Caco-2 (cell line): ENCODE results near the gene DNLZ. TPM values are rescaled to one million over a fixed set of nuclear protein-coding genes. Genes with fewer than 3 reads are reported as not detected.

ENCODE experiments used
- BruUV-seq: library from RNA; stranded (reverse); fragments of 400-500 nt; replicated peaks from 2 replicates; lab custom pipeline; 2021; lab: Mats Ljungman, UMichigan
- CTCF ChIA-PET: fragments of 300-600 bp; sonication (Branson Sonifier 250); formaldehyde crosslinking; loops from one replicate; lab custom pipeline; 2022; ENCODE audit warnings: antibody characterized with exemption; lab: Charles Lee
- POLR2A ChIA-PET: fragments of 300-600 bp; sonication (Branson Sonifier 250); formaldehyde crosslinking; loops from one replicate; lab custom pipeline; 2022; ENCODE audit warnings: antibody characterized with exemption; lab: Charles Lee
- DNase-seq, 2 experiments: peaks; one replicate each; pipeline versions ENCODE4 v3.0.0 to v3.0.0-alpha.2; 2020 to 2022
- H3K27me3 ChIP-seq: replicated peaks from 2 replicates; pipeline ENCODE4 v1.6.0; 2011; ENCODE audit warnings: low read length; ENCODE audit not compliant: control insufficient read depth, insufficient read depth
- H3K36me3 ChIP-seq: 2 replicates; pipeline ENCODE4 v1.5.1; 2011; ENCODE audit warnings: low read length; ENCODE audit not compliant: control insufficient read depth, insufficient read depth
- H3K4me1 ChIP-seq: fragments of 250-450 bp; sonication (Bioruptor Pico); 2 replicates; pipeline ENCODE4 v1.5.1; 2020; ENCODE audit warnings: mild to moderate bottlenecking
- H3K4me3 ChIP-seq: 2 replicates; pipeline ENCODE4 v1.5.1; 2011; ENCODE audit warnings: low read depth, mild to moderate bottlenecking, control low read depth, low read length
- H3K9me3 ChIP-seq: fragments of 250-450 bp; sonication (Bioruptor Pico); 2 replicates; pipeline ENCODE4 v1.5.1; 2020; ENCODE audit warnings: mild to moderate bottlenecking, moderate library complexity
- H3K27ac Mint-ChIP-seq: one replicate; pipeline ENCODE4 v1.8.0; 2022; ENCODE audit warnings: mixed read lengths; ENCODE audit not compliant: unreplicated experiment
- H3K27me3 Mint-ChIP-seq: one replicate; pipeline ENCODE4 v1.8.0; 2022; ENCODE audit warnings: mixed read lengths; ENCODE audit not compliant: insufficient read depth, unreplicated experiment
- H3K36me3 Mint-ChIP-seq: one replicate; pipeline ENCODE4 v1.8.0; 2022; ENCODE audit warnings: mild to moderate bottlenecking, mixed read lengths; ENCODE audit not compliant: insufficient read depth, unreplicated experiment
- H3K4me1 Mint-ChIP-seq: one replicate; pipeline ENCODE4 v1.8.0; 2022; ENCODE audit warnings: low read depth, mixed read lengths; ENCODE audit not compliant: unreplicated experiment
- H3K4me3 Mint-ChIP-seq: one replicate; pipeline ENCODE4 v1.8.0; 2022; ENCODE audit warnings: mild to moderate bottlenecking, moderate library complexity, mixed read lengths; ENCODE audit not compliant: unreplicated experiment
- H3K9me3 Mint-ChIP-seq: one replicate; pipeline ENCODE4 v1.8.0; 2022; ENCODE audit warnings: mixed read lengths; ENCODE audit not compliant: unreplicated experiment
- intact Hi-C: fragments of 100-400 bp; cut with micrococcal nuclease; formaldehyde crosslinking; loops from one replicate; pipeline ENCODE4 v1.10.0; 2022; ENCODE audit not compliant: unreplicated experiment
- total RNA-seq: library from RNA; stranded (reverse); gene quantifications from 2 replicates; pipeline ENCODE4 v1.2.3, GENCODE V29; 2022
- TF ChIP-seq, protein P1 (sequence below), 2 experiments: fragments of 200-600 bp in 1 of 2; IDR thresholded peaks; 1 replicate in 1 of 2; 2 replicates in 1 of 2; pipeline versions ENCODE4 v1.5.1 to v1.8.0; 2011 to 2022; ENCODE audit warnings: antibody characterized with exemption in 1 of 2, control low read depth in 1 of 2, inconsistent platforms in 1 of 2, low read depth in 1 of 2, low read length in 1 of 2, mild to moderate bottlenecking in 1 of 2, moderate library complexity in 1 of 2; ENCODE audit not compliant: insufficient read depth in 1 of 2, severe bottlenecking in 1 of 2, unreplicated experiment in 1 of 2

Gene DNLZ
- total RNA-seq, 1 experiment from 2014 or later = 29.1 TPM

DNA sequence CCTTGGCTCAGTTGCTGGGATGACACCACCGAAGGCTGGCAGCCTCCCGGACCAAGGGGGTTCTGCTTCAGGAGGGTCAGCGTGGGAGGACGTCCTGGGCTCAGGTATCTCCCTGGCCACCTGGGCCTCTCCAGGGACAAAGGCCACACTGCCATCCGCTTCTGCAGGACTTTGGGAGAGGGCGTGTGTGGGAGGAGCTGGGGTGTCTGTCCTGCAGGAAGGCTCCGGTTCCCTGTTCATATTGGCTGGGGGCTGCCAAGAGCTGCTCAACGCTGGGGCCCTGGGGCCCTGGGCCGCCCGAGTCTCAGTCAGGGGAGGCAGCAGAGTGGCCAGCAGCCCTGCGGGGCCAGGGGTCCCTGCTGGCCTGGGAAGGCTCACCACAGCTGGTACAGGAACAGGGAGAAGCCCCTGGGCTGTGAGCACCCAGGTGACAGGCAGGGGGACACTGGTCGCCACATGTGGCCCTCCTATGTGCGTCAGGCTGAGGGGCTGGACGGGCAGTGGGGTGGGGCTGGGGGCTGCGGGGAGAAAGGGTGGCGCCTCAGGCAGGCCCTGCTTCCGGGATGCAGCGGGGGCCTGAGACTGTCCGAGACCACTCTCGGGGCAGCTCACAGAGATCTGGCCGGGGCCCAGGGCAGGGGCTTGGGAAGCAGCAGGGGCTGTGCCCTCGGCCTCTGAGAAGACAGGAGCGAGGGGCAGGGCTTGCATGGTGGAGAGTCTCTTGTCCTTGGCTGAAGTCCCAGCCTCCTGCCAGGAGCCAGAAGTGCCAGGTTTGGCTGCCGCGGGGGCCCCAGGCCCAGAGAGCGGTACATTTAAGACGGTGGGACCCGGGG is 14.8 kb upstream of the DNLZ start:
- intact Hi-C loops = no loop called here
- Mint-ChIP-seq H3K4me1 (no peaks in the 10 kb centered on the region), H3K27me3 (no peaks in the 10 kb centered on the region), H3K36me3 (peaks cover 28% of the 10 kb centered on the region), H3K9me3 (no peaks in the 10 kb centered on the region), H3K4me3 (no peak overlapping the region), H3K27ac (no peak overlapping the region)
- no peak overlapping the region for H3K4me3 ChIP-seq
- peaks cover 1% of the 10 kb centered on the region; the same call in 1 of the 2 replicates for H3K36me3 ChIP-seq
- peaks cover 5% of the 10 kb centered on the region for H3K4me1 ChIP-seq
- no peaks in the 10 kb centered on the region for H3K9me3 ChIP-seq
- BruUV-seq = no TSS peak
- TF ChIP-seq, protein P1, sequence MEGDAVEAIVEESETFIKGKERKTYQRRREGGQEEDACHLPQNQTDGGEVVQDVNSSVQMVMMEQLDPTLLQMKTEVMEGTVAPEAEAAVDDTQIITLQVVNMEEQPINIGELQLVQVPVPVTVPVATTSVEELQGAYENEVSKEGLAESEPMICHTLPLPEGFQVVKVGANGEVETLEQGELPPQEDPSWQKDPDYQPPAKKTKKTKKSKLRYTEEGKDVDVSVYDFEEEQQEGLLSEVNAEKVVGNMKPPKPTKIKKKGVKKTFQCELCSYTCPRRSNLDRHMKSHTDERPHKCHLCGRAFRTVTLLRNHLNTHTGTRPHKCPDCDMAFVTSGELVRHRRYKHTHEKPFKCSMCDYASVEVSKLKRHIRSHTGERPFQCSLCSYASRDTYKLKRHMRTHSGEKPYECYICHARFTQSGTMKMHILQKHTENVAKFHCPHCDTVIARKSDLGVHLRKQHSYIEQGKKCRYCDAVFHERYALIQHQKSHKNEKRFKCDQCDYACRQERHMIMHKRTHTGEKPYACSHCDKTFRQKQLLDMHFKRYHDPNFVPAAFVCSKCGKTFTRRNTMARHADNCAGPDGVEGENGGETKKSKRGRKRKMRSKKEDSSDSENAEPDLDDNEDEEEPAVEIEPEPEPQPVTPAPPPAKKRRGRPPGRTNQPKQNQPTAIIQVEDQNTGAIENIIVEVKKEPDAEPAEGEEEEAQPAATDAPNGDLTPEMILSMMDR (IDR thresholded peaks at IDR 0.05; ENCODE audit: insufficient read depth in 1 of 2, low read depth in 1 of 2, low read length in 1 of 2, severe bottlenecking in 1 of 2, unreplicated experiment in 1 of 2) = no peak
- ChIA-PET CTCF (no interaction called here), POLR2A (no interaction called here)
- no peak for DNase-seq
- no peaks in the 10 kb centered on the region for H3K27me3 ChIP-seq

DNA sequence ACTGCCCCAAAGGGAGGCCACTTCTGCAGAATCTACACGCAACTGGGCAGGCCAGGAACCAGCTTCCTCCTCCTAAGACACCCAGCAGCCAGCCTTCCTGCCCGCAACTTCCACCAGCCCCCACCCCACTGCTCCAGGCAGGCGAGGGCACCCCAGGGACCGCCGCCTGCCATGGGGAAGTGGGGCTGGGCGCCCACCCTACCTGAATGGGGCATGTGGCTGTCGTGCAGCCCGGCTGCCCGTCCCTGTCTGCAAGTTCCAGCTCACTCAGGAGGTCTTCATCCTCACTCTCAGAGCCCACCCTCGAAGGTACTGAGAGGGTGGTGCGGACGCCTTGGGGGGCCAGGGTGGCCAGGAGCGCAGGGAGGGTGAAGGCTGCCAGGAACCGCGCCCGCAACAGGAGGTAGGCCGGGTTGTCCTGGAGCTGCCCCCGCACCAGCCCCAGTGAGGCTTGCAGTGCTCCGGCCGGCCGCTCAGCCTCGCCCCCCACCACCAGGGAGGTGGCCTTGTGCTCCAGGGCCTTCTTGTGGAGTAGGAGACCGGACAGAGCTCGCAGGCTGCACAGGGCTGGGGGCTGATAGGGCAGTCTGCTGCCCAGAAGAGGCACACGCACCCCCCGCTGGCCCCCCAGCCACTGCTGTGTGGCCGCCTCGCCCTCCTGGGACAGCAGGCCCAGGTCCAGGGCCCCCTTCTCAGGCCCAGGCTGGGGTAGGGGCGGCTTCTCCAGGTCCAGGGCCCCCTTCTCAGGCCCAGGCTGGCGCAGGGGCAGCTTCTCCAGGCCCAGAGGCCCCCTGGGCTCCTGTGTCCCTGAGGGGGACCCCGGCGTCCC is 14.0 kb upstream of the DNLZ start:
- H3K9me3 Mint-ChIP-seq = no peaks in the 10 kb centered on the region
- Histone ChIP-seq H3K4me1 (peaks cover 14% of the 10 kb centered on the region), H3K9me3 (no peaks in the 10 kb centered on the region), H3K4me3 (no peak overlapping the region), H3K27me3 (no peaks in the 10 kb centered on the region), H3K36me3 (peaks cover 1% of the 10 kb centered on the region; the same call in 1 of the 2 replicates)
- H3K27me3 Mint-ChIP-seq = no peaks in the 10 kb centered on the region
- intact Hi-C loops = no loop called here
- H3K27ac Mint-ChIP-seq = no peak overlapping the region
- ChIA-PET POLR2A (no interaction called here), CTCF (no interaction called here)
- peaks cover 6% of the 10 kb centered on the region for H3K4me1 Mint-ChIP-seq
- BruUV-seq = no TSS peak
- TF ChIP-seq, protein P1 (IDR thresholded peaks at IDR 0.05; ENCODE audit: insufficient read depth in 1 of 2, low read depth in 1 of 2, low read length in 1 of 2, severe bottlenecking in 1 of 2, unreplicated experiment in 1 of 2) = no peak
- no peak overlapping the region for H3K4me3 Mint-ChIP-seq
- H3K36me3 Mint-ChIP-seq = peaks cover 34% of the 10 kb centered on the region
- no peak for DNase-seq

DNA sequence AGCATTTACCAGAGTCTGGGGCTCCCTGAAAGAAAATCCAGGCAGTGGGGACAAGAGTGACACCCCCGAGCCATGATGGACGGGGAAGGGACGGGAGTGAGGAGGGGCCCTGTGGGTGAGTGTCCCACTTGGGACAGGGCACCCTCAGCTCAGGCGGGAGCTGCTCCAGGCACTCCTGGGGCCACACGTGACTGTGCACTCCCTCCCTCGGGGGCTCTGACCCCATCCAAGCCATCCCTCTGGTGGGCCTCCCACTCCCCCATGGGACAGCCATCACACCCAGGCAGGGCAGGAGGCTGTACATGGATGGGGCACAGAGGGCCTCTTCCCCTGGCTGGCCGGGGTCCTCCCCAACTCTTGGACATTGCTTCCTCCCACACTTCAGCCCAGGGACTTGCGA is 12.9 kb upstream of the DNLZ start:
- intact Hi-C loops = no loop called here
- Mint-ChIP-seq H3K36me3 (peaks cover 39% of the 10 kb centered on the region), H3K4me3 (no peak overlapping the region), H3K4me1 (peaks cover 7% of the 10 kb centered on the region), H3K27ac (no peak overlapping the region), H3K27me3 (no peaks in the 10 kb centered on the region), H3K9me3 (no peaks in the 10 kb centered on the region)
- H3K27me3 ChIP-seq = no peaks in the 10 kb centered on the region
- H3K4me3 ChIP-seq = no peak overlapping the region
- ChIA-PET CTCF (no interaction called here), POLR2A (no interaction called here)
- TF ChIP-seq, protein P1 (IDR thresholded peaks at IDR 0.05; ENCODE audit: insufficient read depth in 1 of 2, low read depth in 1 of 2, low read length in 1 of 2, severe bottlenecking in 1 of 2, unreplicated experiment in 1 of 2) = no peak
- no TSS peak for BruUV-seq
- no peaks in the 10 kb centered on the region; the same call in 1 of the 2 replicates for H3K36me3 ChIP-seq
- no peaks in the 10 kb centered on the region for H3K9me3 ChIP-seq
- DNase-seq = no peak
- H3K4me1 ChIP-seq = peaks cover 20% of the 10 kb centered on the region
